ENCODE measurements around the gene STXBP5. TPM values are rescaled to one million over a fixed set of nuclear protein-coding genes. Genes with fewer than 3 reads are reported as not detected.
A peak's percentile ranks its signal among the peaks of the same experiment; 100 is the strongest.

The STXBP5 gene
- total RNA-seq, 1 donor: 144 TPM

DNA sequence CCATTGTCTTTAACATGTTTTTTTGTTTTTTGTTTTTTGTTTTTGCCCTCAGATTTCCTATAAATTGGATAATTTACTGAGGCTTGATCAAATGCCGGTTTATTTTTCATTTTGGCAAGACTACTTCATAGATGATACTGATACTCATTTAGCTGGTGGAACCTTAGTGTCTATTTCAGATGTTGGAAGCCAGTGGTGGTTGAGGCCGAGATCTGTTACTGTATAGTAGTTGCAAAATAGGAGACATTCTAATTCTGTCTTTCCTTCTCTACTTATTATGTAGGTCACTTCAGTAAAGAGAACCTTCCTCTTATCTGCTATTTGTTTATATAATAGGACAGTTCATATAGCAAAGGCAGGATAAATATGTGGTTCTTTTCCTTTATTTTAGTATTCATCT is 63.4 kb downstream of the STXBP5 start:
- peaks cover 10% of the 10 kb centered on the region for H3K4me1 ChIP-seq (ENCODE audit: insufficient read depth, low read length)
- H3K4me3 ChIP-seq (ENCODE audit: insufficient read depth, low read length): no peak overlapping the region
- H3K79me2 ChIP-seq (ENCODE audit: insufficient read depth, low read length): peaks cover 7% of the 10 kb centered on the region
- no peaks in the 10 kb centered on the region for H3K27me3 ChIP-seq (ENCODE audit: insufficient read depth, low read length)
- peak overlapping the region; percentile 15 for H3K27ac ChIP-seq (ENCODE audit: low read depth, low read length)
- TF ChIP-seq CTCF (IDR thresholded peaks at IDR 0.05; ENCODE audit: extremely low read depth, low read depth, low read length): no peak
- H3K9me3 ChIP-seq (ENCODE audit: low read depth, low read length): no peaks in the 10 kb centered on the region
- no peak overlapping the region for H3K4me2 ChIP-seq (ENCODE audit: insufficient read depth, low read length)
- no peak for DNase-seq (ENCODE audit: insufficient read length, low spot score, missing footprints)
- H3K36me3 ChIP-seq (ENCODE audit: insufficient read depth, low read length): peaks cover 32% of the 10 kb centered on the region
- H2AFZ ChIP-seq (ENCODE audit: low read length): no peak overlapping the region
- H4K20me1 ChIP-seq (ENCODE audit: insufficient read depth, low read length): no peaks in the 10 kb centered on the region

GRCh38 chr6:147268254-147268653 is 64.0 kb downstream of the STXBP5 start:
- no peaks in the 10 kb centered on the region for H3K27me3 ChIP-seq (ENCODE audit: insufficient read depth, low read length)
- H3K27ac ChIP-seq (ENCODE audit: low read depth, low read length): peak overlapping the region; percentile 15

DNA sequence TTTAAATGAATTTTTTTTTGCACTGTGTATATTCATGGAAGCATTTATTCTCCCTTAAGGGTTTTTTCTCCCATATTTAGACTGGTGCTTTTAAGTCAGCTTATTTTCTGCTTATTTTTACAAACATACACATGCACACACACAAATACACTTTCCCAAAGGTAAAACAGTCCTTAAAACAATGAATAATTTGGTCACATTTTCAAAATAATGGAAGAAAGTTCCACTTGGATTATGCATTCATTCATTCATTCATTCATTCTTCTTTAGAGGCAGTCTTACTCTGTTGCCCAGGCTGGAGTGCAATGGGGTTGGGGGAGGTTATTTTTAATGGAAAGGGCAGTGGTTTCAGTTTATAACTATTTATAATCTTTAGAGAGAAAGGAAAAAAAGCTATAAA is 69.8 kb downstream of the STXBP5 start:
- Histone ChIP-seq H3K9me3 (ENCODE audit: low read depth, low read length) (no peaks in the 10 kb centered on the region), H3K27ac (ENCODE audit: low read depth, low read length) (no peak overlapping the region), H3K27me3 (ENCODE audit: insufficient read depth, low read length) (no peaks in the 10 kb centered on the region), H3K36me3 (ENCODE audit: insufficient read depth, low read length) (peaks cover 27% of the 10 kb centered on the region), H3K79me2 (ENCODE audit: insufficient read depth, low read length) (peaks cover 7% of the 10 kb centered on the region), H4K20me1 (ENCODE audit: insufficient read depth, low read length) (no peaks in the 10 kb centered on the region), H3K4me3 (ENCODE audit: insufficient read depth, low read length) (no peak overlapping the region), H3K4me1 (ENCODE audit: insufficient read depth, low read length) (peaks cover 16% of the 10 kb centered on the region), H2AFZ (ENCODE audit: low read length) (no peak overlapping the region), H3K4me2 (ENCODE audit: insufficient read depth, low read length) (no peak overlapping the region)
- no peak for TF ChIP-seq CTCF (IDR thresholded peaks at IDR 0.05; ENCODE audit: extremely low read depth, low read depth, low read length)
- DNase-seq (ENCODE audit: insufficient read length, low spot score, missing footprints): no peak

More at GRCh38 chr6:147268254-147268653, 64.0 kb downstream of the STXBP5 start:
- no peak overlapping the region for H2AFZ ChIP-seq (ENCODE audit: low read length)
- peaks cover 10% of the 10 kb centered on the region for H3K4me1 ChIP-seq (ENCODE audit: insufficient read depth, low read length)
- no peak for TF ChIP-seq CTCF (IDR thresholded peaks at IDR 0.05; ENCODE audit: extremely low read depth, low read depth, low read length)
- peaks cover 29% of the 10 kb centered on the region for H3K36me3 ChIP-seq (ENCODE audit: insufficient read depth, low read length)
- H4K20me1 ChIP-seq (ENCODE audit: insufficient read depth, low read length): no peaks in the 10 kb centered on the region
- no peaks in the 10 kb centered on the region for H3K9me3 ChIP-seq (ENCODE audit: low read depth, low read length)
- peak; percentile 10 for DNase-seq (ENCODE audit: insufficient read length, low spot score, missing footprints)
- peaks cover 7% of the 10 kb centered on the region for H3K79me2 ChIP-seq (ENCODE audit: insufficient read depth, low read length)
- no peak overlapping the region for H3K4me3 ChIP-seq (ENCODE audit: insufficient read depth, low read length)
- no peak overlapping the region for H3K4me2 ChIP-seq (ENCODE audit: insufficient read depth, low read length)

DNA sequence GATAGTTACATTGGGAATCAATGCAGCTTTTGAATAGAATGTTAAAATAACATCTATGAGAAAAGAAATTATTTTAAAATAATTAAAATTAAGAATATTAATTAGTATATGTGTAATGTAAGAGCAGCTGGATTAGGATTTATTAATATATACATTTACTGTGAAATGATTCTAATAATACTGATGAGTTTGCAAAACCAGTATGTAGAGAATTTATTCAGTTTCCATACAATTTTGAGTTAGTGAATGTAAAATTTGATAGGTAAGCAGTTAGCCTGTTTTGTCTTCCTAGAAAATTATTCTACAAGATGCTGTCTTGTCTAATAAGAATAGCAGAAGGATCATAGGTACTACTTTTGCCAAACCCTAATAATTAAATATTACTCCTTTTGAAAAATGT is 70.6 kb downstream of the STXBP5 start:
- Histone ChIP-seq H3K36me3 (ENCODE audit: insufficient read depth, low read length) (peaks cover 24% of the 10 kb centered on the region), H3K4me3 (ENCODE audit: insufficient read depth, low read length) (no peak overlapping the region), H3K79me2 (ENCODE audit: insufficient read depth, low read length) (peaks cover 7% of the 10 kb centered on the region), H4K20me1 (ENCODE audit: insufficient read depth, low read length) (peaks cover 6% of the 10 kb centered on the region), H3K4me1 (ENCODE audit: insufficient read depth, low read length) (peaks cover 24% of the 10 kb centered on the region), H3K4me2 (ENCODE audit: insufficient read depth, low read length) (no peak overlapping the region), H3K27ac (ENCODE audit: low read depth, low read length) (no peak overlapping the region), H2AFZ (ENCODE audit: low read length) (no peak overlapping the region), H3K9me3 (ENCODE audit: low read depth, low read length) (no peaks in the 10 kb centered on the region), H3K27me3 (ENCODE audit: insufficient read depth, low read length) (no peaks in the 10 kb centered on the region)
- no peak for TF ChIP-seq CTCF (IDR thresholded peaks at IDR 0.05; ENCODE audit: extremely low read depth, low read depth, low read length)
- no peak for DNase-seq (ENCODE audit: insufficient read length, low spot score, missing footprints)

Data from osteoblast (primary cell).